ENCODE results near the gene JOSD1. TPM values are rescaled to one million over a fixed set of nuclear protein-coding genes. Genes with fewer than 3 reads are reported as not detected.

The JOSD1 gene
- polyA plus RNA-seq, 1 donor, result 30.9 TPM

Other genes starting within 250 kb of the JOSD1 start
- gene KCNJ4, start 245.7 kb downstream of the JOSD1 start, polyA plus RNA-seq (ENCODE audit: insufficient read length), result 0.24 TPM
- gene KDELR3, start 232.8 kb downstream of the JOSD1 start, polyA plus RNA-seq (ENCODE audit: insufficient read length), result 21.4 TPM
- 317 TPM for gene DDX17, start 194.6 kb downstream of the JOSD1 start, polyA plus RNA-seq (ENCODE audit: insufficient read length)
- 5.0 TPM for gene DMC1, start 130.8 kb downstream of the JOSD1 start, polyA plus RNA-seq (ENCODE audit: insufficient read length)
- gene FAM227A, start 44.6 kb downstream of the JOSD1 start, polyA plus RNA-seq (ENCODE audit: insufficient read length), result 1.1 TPM
- 32.4 TPM for gene CBY1, start 44.3 kb downstream of the JOSD1 start, polyA plus RNA-seq (ENCODE audit: insufficient read length)
- gene TOMM22, start 19.0 kb downstream of the JOSD1 start, polyA plus RNA-seq (ENCODE audit: insufficient read length), result 79.4 TPM
- gene GTPBP1, start 5.0 kb upstream of the JOSD1 start, polyA plus RNA-seq (ENCODE audit: insufficient read length), result 32.0 TPM
- 50.6 TPM for gene SUN2, start 55.1 kb upstream of the JOSD1 start, polyA plus RNA-seq (ENCODE audit: insufficient read length)
- gene DNAL4, start 93.2 kb upstream of the JOSD1 start, polyA plus RNA-seq (ENCODE audit: insufficient read length), result 12.5 TPM
- 4.9 TPM for gene NPTXR, start 143.1 kb upstream of the JOSD1 start, polyA plus RNA-seq (ENCODE audit: insufficient read length)
- 24.4 TPM for gene CBX6, start 171.3 kb upstream of the JOSD1 start, polyA plus RNA-seq (ENCODE audit: insufficient read length)